ENCODE results near the gene ATP6V0E2.
A peak's percentile ranks its signal among the peaks of the same experiment; 100 is the strongest.
"Not testable (repeated sequence)": the region's sequence is repeated elsewhere in the genome, so short reads cannot be mapped to it uniquely, and the experiment has no call there.

ATP6V0E2 gene

GRCh38 chr7:149873074-149873969 is at the start of gene ATP6V0E2:
ATP6V0E2 (plus strand) TSS chr7:149873969; CDS start chr7:149874066, 97 bp downstream.
- DNase-seq (ENCODE audit: low spot score) = peak; percentile 96

GRCh38 chr7:149824301-149824741 is 49.4 kb upstream of the ATP6V0E2 start:
- DNase-seq (ENCODE audit: low spot score) = no peak

- DNase-seq (ENCODE audit: low spot score) = no peak
These were observed 48.8 kb upstream of the ATP6V0E2 start for GRCh38 chr7:149824748-149825566.

GRCh38 chr7:149825567-149826343 is 48.0 kb upstream of the ATP6V0E2 start:
- DNase-seq (ENCODE audit: low spot score) = no peak

GRCh38 chr7:149826344-149827088 is 47.3 kb upstream of the ATP6V0E2 start:
- DNase-seq (ENCODE audit: low spot score) = no peak

- no peak for DNase-seq (ENCODE audit: low spot score)
These were observed 46.4 kb upstream of the ATP6V0E2 start for GRCh38 chr7:149827089-149827981.

- DNase-seq (ENCODE audit: low spot score) = no peak
These were observed 45.1 kb upstream of the ATP6V0E2 start for GRCh38 chr7:149828357-149829309.

GRCh38 chr7:149830527-149830926 is 43.2 kb upstream of the ATP6V0E2 start:
- DNase-seq (ENCODE audit: low spot score) = not testable (repeated sequence)

- no peak for DNase-seq (ENCODE audit: low spot score)
These were observed 42.6 kb upstream of the ATP6V0E2 start for GRCh38 chr7:149830997-149831740.

- no peak for DNase-seq (ENCODE audit: low spot score)
These were observed 42.0 kb upstream of the ATP6V0E2 start for GRCh38 chr7:149831741-149832219.

GRCh38 chr7:149832332-149833041 is 41.3 kb upstream of the ATP6V0E2 start:
- DNase-seq (ENCODE audit: low spot score) = no peak

GRCh38 chr7:149833495-149834130 is 40.2 kb upstream of the ATP6V0E2 start:
- no peak for DNase-seq (ENCODE audit: low spot score)

- DNase-seq (ENCODE audit: low spot score) = no peak
These were observed 39.2 kb upstream of the ATP6V0E2 start for GRCh38 chr7:149834601-149835000.

- DNase-seq (ENCODE audit: low spot score) = no peak
These were observed 37.3 kb upstream of the ATP6V0E2 start for GRCh38 chr7:149836434-149836833.

GRCh38 chr7:149837564-149838223 is 36.1 kb upstream of the ATP6V0E2 start:
- DNase-seq (ENCODE audit: low spot score) = no peak

- peak; percentile 98 for DNase-seq (ENCODE audit: low spot score)
These were observed 35.4 kb upstream of the ATP6V0E2 start, which contains the start of gene ZNF862 for GRCh38 chr7:149838224-149838991. ZNF862 (plus strand) TSS chr7:149838375; CDS start chr7:149838612, 237 bp downstream.

Data from kidney tubule cell (primary cell).